ENCODE data around the gene METTL5. TPM values are rescaled to one million over a fixed set of nuclear protein-coding genes. Genes with fewer than 3 reads are reported as not detected.

The METTL5 gene
- total RNA-seq, 1 experiment from 2014 or later, result 94.7 TPM

DNA sequence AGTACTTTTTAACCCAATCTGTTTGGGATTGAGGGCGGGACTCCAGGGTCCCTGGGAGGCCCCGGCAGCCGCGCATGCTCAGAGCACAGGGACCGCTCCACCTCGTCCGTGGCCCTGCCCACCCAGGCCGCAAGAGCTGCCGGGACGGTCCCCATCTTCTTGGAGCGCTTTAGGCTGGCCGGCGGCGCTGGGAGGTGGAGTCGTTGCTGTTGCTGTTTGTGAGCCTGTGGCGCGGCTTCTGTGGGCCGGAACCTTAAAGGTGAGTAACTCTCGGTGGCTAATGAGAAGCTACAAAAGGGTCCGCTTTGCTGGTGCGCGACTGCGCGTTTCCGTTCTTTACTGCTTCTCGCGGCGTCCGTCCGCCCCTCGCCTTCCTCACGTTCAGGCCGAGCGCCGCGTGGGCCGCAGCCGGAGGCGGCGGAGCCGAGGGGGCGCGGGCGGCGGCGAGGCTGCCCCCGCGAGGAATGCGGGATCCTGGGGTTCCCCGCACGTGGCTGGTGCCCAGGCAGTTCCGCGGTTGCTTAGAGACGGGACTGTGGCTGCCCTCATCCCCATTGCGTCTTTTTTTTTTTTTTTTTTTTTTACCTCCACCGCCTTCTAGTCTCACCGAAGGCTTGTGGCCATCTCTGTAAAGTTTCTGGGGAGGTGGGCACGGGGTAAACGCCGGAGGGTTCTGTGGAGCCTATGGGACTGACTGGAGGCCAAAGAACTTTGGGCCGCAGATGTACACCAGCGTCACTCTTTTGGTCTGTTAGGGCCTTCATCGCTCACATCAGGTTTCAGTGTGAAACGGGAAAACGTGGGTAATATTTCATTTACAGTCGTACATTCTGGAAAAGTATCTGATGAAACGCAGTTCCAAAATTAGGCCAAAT, 25.8 kb downstream of the METTL5 start, which contains the start of gene SSB:
TSS of gene SSB (plus strand) at position 154 of the 875 bp plus-strand sequence. CDS start 2,090 bp downstream, outside the sequence.
- H2BK20ac ChIP-seq (ENCODE audit: low read depth, low read length, poor library complexity, severe bottlenecking), result no peak within 1 kb of the TSS
- H3K4ac ChIP-seq (ENCODE audit: low read depth, low read length), result no peak within 1 kb of the TSS
- peaks cover 14 to 27% (median 26%) of the 10 kb centered on the region in 3 experiments; a peak in 6 of 7 replicates for H3K36me3 Mint-ChIP-seq (ENCODE audit: insufficient read depth in 1 of 3, low read depth in 3 of 3)
- no peak within 1 kb of the TSS for H3K56ac ChIP-seq (ENCODE audit: insufficient read length, low read depth, low read length)
- no peak within 1 kb of the TSS for H4K5ac ChIP-seq (ENCODE audit: insufficient read length, low read depth, low read length)
- no peak within 1 kb of the TSS for H3T11ph ChIP-seq (ENCODE audit: low read length)
- no peak within 1 kb of the TSS for H2BK15ac ChIP-seq (ENCODE audit: low read depth, low read length)
- no peaks in the 10 kb centered on the region for H3K9me3 ChIP-seq (ENCODE audit: control insufficient read depth, low read depth, low read length)
- H3K4me1 Mint-ChIP-seq, result peaks cover 24 to 39% of the 10 kb centered on the region in 2 experiments
- peak within 1 kb of the TSS; percentile 81 for H3K4me2 ChIP-seq (ENCODE audit: insufficient read depth, insufficient read length, low read length)
- no peak within 1 kb of the TSS for H2BK120ac ChIP-seq (ENCODE audit: low read depth, low read length, poor library complexity, severe bottlenecking)
- H3K79me1 ChIP-seq (ENCODE audit: insufficient read depth, low read depth, low read length, poor library complexity, severe bottlenecking), result peaks cover 11% of the 10 kb centered on the region
- peak; percentile 93 for DNase-seq
- no peak within 1 kb of the TSS for H4K91ac ChIP-seq (ENCODE audit: insufficient read length, low read depth, low read length)
- peaks cover 3% of the 10 kb centered on the region; the same call in 1 of the 2 replicates for H3K4me1 ChIP-seq (ENCODE audit: insufficient read depth, low read length)
- no peaks in the 10 kb centered on the region for H3K27me3 ChIP-seq (ENCODE audit: insufficient read depth, low read length)
- no peak within 1 kb of the TSS for H4K8ac ChIP-seq (replicated peaks; ENCODE audit: insufficient read length, low read depth, low read length)
- peak within 1 kb of the TSS; percentile 80 to 91 (median 85) for H3K27ac Mint-ChIP-seq
- peak within 1 kb of the TSS; percentile 85 for H3K9ac ChIP-seq (ENCODE audit: extremely low read depth, insufficient read length, low read length)
- H2BK5ac ChIP-seq (ENCODE audit: insufficient read length, low read length), result no peak within 1 kb of the TSS
- H3K23ac ChIP-seq (ENCODE audit: insufficient read length, low read depth, low read length), result no peak within 1 kb of the TSS
- H3K18ac ChIP-seq (ENCODE audit: insufficient read length, low read depth, low read length), result peak within 1 kb of the TSS; percentile 72
- peak within 1 kb of the TSS; percentile 91 to 92 for H3K4me3 Mint-ChIP-seq
- no peaks in the 10 kb centered on the region for H3K27me3 Mint-ChIP-seq (ENCODE audit: low read depth)
- H3K9me3 Mint-ChIP-seq, result no peaks in the 10 kb centered on the region; a peak in 1 of 5 replicates
- WGBS (ENCODE audit: extremely low coverage, insufficient read length, low lambda C conversion rate), result no CpG with 5 or more reads among the region's 67 CpGs
- H2AK5ac ChIP-seq (ENCODE audit: insufficient read length, low read length), result no peak within 1 kb of the TSS
- H3K27ac ChIP-seq (ENCODE audit: insufficient read length, low read depth, low read length), result no peak within 1 kb of the TSS
- peak within 1 kb of the TSS; percentile 74 for H3K14ac ChIP-seq (ENCODE audit: insufficient read depth, low read length)
- peaks cover 3% of the 10 kb centered on the region for H3K23me2 ChIP-seq (ENCODE audit: insufficient read length, low read depth, low read length, poor library complexity, severe bottlenecking)
- TF ChIP-seq CTCF (conservative IDR thresholded peaks at IDR 0.05), result no peak
- H2AFZ ChIP-seq (ENCODE audit: low read length), result no peak within 1 kb of the TSS
- H3K79me2 ChIP-seq (ENCODE audit: insufficient read depth, low read length), result peaks cover 11% of the 10 kb centered on the region; the same call in 1 of the 2 replicates
- H2BK12ac ChIP-seq (ENCODE audit: insufficient read length, low read depth, low read length), result no peak within 1 kb of the TSS
- no peaks in the 10 kb centered on the region for H4K20me1 ChIP-seq (ENCODE audit: control insufficient read depth, insufficient read depth, insufficient read length)

Measured in H9 (cell line).